ENCODE measurements around the gene GFRA4.
A peak's percentile ranks its signal among the peaks of the same experiment; 100 is the strongest.

The GFRA4 gene

GRCh38 chr20:3706774-3707507 is 43.7 kb upstream of the GFRA4 start:
- no peak for TF ChIP-seq CTCF (conservative IDR thresholded peaks at IDR 0.05; ENCODE audit: low read length)
- DNase-seq (ENCODE audit: low read depth): peak; percentile 61
- no peak overlapping the region for H3K4me3 ChIP-seq (ENCODE audit: low read length)

- H3K4me3 ChIP-seq (ENCODE audit: low read length): no peak overlapping the region
- DNase-seq (ENCODE audit: low read depth): no peak
- TF ChIP-seq CTCF (conservative IDR thresholded peaks at IDR 0.05; ENCODE audit: low read length): no peak
These were observed 43.0 kb upstream of the GFRA4 start for GRCh38 chr20:3705970-3706739.

GRCh38 chr20:3705491-3705969 is 42.3 kb upstream of the GFRA4 start:
- H3K4me3 ChIP-seq (ENCODE audit: low read length): no peak overlapping the region
- DNase-seq (ENCODE audit: low read depth): no peak
- TF ChIP-seq CTCF (conservative IDR thresholded peaks at IDR 0.05; ENCODE audit: low read length): no peak

GRCh38 chr20:3704087-3704486 is 40.9 kb upstream of the GFRA4 start:
- H3K4me3 ChIP-seq (ENCODE audit: low read length): no peak overlapping the region
- DNase-seq (ENCODE audit: low read depth): no peak
- no peak for TF ChIP-seq CTCF (conservative IDR thresholded peaks at IDR 0.05; ENCODE audit: low read length)

GRCh38 chr20:3702611-3703391 is 39.6 kb upstream of the GFRA4 start:
- no peak overlapping the region for H3K4me3 ChIP-seq (ENCODE audit: low read length)
- TF ChIP-seq CTCF (conservative IDR thresholded peaks at IDR 0.05; ENCODE audit: low read length): no peak
- no peak for DNase-seq (ENCODE audit: low read depth)

GRCh38 chr20:3701061-3701998 is 38.1 kb upstream of the GFRA4 start:
- no peak for DNase-seq (ENCODE audit: low read depth)
- TF ChIP-seq CTCF (conservative IDR thresholded peaks at IDR 0.05; ENCODE audit: low read length): no peak
- no peak overlapping the region for H3K4me3 ChIP-seq (ENCODE audit: low read length)
